Transverse colon (tissue), 4 donors: ENCODE results near the gene HOXB5. TPM values are rescaled to one million over a fixed set of nuclear protein-coding genes. Genes with fewer than 3 reads are reported as not detected.

ENCODE experiments used
- DNase-seq: peaks from one replicate; pipeline ENCODE4 v3.0.0-alpha.2; 2019
- H3K27ac ChIP-seq, 4 donors: fragments of 200-600 bp; sonication (generic); 2 replicates each; pipeline ENCODE4 v1.5.1; 2016 to 2018; ENCODE audit warnings: inconsistent platforms in 4 of 4
- H3K27me3 ChIP-seq: fragments of 200-600 bp; sonication (generic); 2 replicates; pipeline ENCODE4 v1.5.1; 2017; ENCODE audit warnings: inconsistent platforms
- H3K36me3 ChIP-seq, 4 donors: fragments of 200-600 bp; sonication (generic); 2 replicates each; pipeline ENCODE4 v1.5.1; 2017 to 2019; ENCODE audit warnings: inconsistent platforms in 4 of 4
- H3K4me1 ChIP-seq, 4 donors: fragments of 200-600 bp; sonication (generic); 2 replicates each; pipeline ENCODE4 v1.5.1; 2017 to 2020; ENCODE audit warnings: inconsistent platforms in 4 of 4
- H3K4me3 ChIP-seq, 4 donors: fragments of 200-600 bp; sonication (generic); 1 replicate in 1 of 4; 2 replicates in 3 of 4; pipeline versions ENCODE4 v1.5.1 to v1.6.1; 2017 to 2019; ENCODE audit warnings: inconsistent platforms in 4 of 4
- H3K9me3 ChIP-seq, 2 donors: fragments of 200-600 bp; sonication (generic); 2 replicates each; pipeline ENCODE4 v1.5.1; 2017 to 2019; ENCODE audit warnings: inconsistent platforms in 2 of 2
- EP300 ChIP-seq: sonication (generic); formaldehyde crosslinking; IDR thresholded peaks from one replicate; pipeline ENCODE4 v1.6.1; 2017; ENCODE audit warnings: antibody characterized with exemption, low read depth
- POLR2A ChIP-seq: fragments of 450-650 bp; IDR thresholded peaks from one replicate; pipeline ENCODE4 v1.6.1; 2016; ENCODE audit warnings: antibody characterized with exemption, mild to moderate bottlenecking, moderate library complexity
- POLR2AphosphoS5 ChIP-seq, 3 donors: sonication (generic); formaldehyde crosslinking; IDR thresholded peaks; one replicate each; pipeline ENCODE4 v1.6.1; 2016; ENCODE audit warnings: antibody characterized with exemption in 3 of 3
- WGBS, 2 donors: methylation state at CpG; one replicate each; pipeline ENCODE4 v1.1.5; 2018; ENCODE audit warnings: low coverage in 1 of 2; 5-methylcytosine and 5-hydroxymethylcytosine counted together
- in situ Hi-C, 4 donors: fragments of 200-750 bp; cut with MboI; loops; one replicate each; pipeline versions ENCODE4 v1.15.0 to v1.15.1; 2017; ENCODE audit warnings: low sequenced_read_pairs in 3 of 4, low pct_ligation_motif_present in 1 of 4, low pct_unique_long_range_greater_than_20kb in 1 of 4
- intact Hi-C: fragments of 100-400 bp; cut with DNase I; formaldehyde crosslinking; loops from one replicate; pipeline ENCODE4 v1.15.1; 2023; ENCODE audit warnings: low total_unique reads
- total RNA-seq, 4 donors: library from RNA; depleted of rRNA; stranded (reverse); fragments of >200 nt; gene quantifications; one replicate each; pipeline ENCODE4 v1.1.0, GENCODE V29; 2016
- TF ChIP-seq, protein P1 (sequence below), 5 experiments: fragments of 200-600 bp in 3 of 5; fragments of 450-650 bp in 2 of 5; sonication (generic) in 3 of 5; IDR thresholded peaks; 1 replicate in 2 of 5; 2 replicates in 3 of 5; pipeline ENCODE4 v1.5.1; 2016 to 2017; ENCODE audit warnings: antibody characterized with exemption in 5 of 5, inconsistent platforms in 3 of 5, mild to moderate bottlenecking in 2 of 5, moderate library complexity in 1 of 5

The HOXB5 gene
- total RNA-seq, 4 donors from 2014 or later: 10.5 to 35.4 (median 18.7) TPM

DNA sequence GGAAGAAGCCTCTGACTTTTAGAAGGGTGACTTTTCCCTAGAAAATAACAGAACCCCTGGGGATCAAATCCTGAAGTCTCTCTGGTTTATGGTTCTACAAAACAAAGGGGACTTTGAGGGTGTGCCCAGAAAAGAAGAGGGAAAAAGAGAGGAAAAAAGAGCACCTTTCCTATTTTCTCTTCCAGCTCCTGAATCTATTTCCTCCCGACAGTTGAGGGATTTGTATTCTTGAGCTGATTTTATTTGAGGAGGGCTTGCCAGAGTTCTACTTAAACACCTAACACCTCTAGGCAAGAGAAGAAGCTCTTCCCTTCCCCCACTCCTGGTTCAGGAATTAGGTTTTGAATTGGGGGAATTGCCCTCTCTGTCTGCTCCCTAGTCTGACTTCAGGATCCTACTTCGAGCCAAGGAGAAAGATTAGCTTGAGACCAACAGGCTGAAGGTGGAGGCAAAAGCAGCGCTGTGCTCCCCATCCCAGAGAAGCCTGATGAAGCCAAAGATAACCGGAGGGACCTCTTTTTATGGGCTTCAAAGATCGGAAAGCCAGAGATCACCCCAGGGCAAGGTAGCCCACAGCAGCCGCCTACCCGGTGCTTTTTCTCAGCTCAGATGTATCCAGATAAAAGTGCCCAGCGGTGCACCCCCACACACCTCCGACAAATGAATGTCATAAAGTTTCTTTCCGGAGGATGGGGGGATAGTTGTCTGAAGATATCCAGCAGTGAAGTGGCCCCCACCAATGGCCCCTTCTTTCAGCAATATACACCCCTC lies 4.3 kb downstream of the HOXB5 start:
- in situ Hi-C loops: no loop called here
- intact Hi-C loops: no loop called here
- WGBS, 2 donors: 38 to 44% methylated on average over 1 to 10 of the region's 10 CpGs
- Histone ChIP-seq H3K4me3 (peak overlapping the region; percentile 15 to 64 (median 31)), H3K4me1 (peaks cover 2 to 80% (median 37%) of the 10 kb centered on the region in 4 donors), H3K27me3 (no peaks in the 10 kb centered on the region), H3K36me3 (no peaks in the 10 kb centered on the region), H3K9me3 (no peaks in the 10 kb centered on the region), H3K27ac (peak overlapping the region; percentile 89 to 95 (median 92))
- TF ChIP-seq POLR2A (no peak), POLR2AphosphoS5 (IDR thresholded peaks at IDR 0.05) (no peak)
- TF ChIP-seq, protein P1, sequence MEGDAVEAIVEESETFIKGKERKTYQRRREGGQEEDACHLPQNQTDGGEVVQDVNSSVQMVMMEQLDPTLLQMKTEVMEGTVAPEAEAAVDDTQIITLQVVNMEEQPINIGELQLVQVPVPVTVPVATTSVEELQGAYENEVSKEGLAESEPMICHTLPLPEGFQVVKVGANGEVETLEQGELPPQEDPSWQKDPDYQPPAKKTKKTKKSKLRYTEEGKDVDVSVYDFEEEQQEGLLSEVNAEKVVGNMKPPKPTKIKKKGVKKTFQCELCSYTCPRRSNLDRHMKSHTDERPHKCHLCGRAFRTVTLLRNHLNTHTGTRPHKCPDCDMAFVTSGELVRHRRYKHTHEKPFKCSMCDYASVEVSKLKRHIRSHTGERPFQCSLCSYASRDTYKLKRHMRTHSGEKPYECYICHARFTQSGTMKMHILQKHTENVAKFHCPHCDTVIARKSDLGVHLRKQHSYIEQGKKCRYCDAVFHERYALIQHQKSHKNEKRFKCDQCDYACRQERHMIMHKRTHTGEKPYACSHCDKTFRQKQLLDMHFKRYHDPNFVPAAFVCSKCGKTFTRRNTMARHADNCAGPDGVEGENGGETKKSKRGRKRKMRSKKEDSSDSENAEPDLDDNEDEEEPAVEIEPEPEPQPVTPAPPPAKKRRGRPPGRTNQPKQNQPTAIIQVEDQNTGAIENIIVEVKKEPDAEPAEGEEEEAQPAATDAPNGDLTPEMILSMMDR (IDR thresholded peaks at IDR 0.05): no peak
- DNase-seq: no peak

GRCh38 chr17:48588528-48588927 lies 5.1 kb downstream of the HOXB5 start:
- Histone ChIP-seq H3K4me1 (peaks cover 9 to 83% (median 44%) of the 10 kb centered on the region in 4 donors), H3K27ac (peak overlapping the region; percentile 89 to 95 (median 92)), H3K4me3 (peak overlapping the region in 3 of 4 donors; percentile 15 to 64 (median 41)), H3K27me3 (peaks cover under 1% of the 10 kb centered on the region), H3K9me3 (no peaks in the 10 kb centered on the region), H3K36me3 (no peaks in the 10 kb centered on the region)
- in situ Hi-C loops (no loop called here), intact Hi-C loops (no loop called here)
- DNase-seq: no peak
- TF ChIP-seq POLR2A (no peak), EP300 (no peak), POLR2AphosphoS5 (IDR thresholded peaks at IDR 0.05) (no peak)
- TF ChIP-seq, protein P1 (IDR thresholded peaks at IDR 0.05): no peak
- 38 to 55% methylated on average over 1 to 2 of the region's 2 CpGs for WGBS, 2 donors

GRCh38 chr17:48588074-48588415 lies 5.5 kb downstream of the HOXB5 start:
- Histone ChIP-seq H3K4me3 (peak overlapping the region in 3 of 4 donors; percentile 15 to 64 (median 41)), H3K27me3 (peaks cover 3% of the 10 kb centered on the region), H3K4me1 (peaks cover 9 to 84% (median 47%) of the 10 kb centered on the region in 4 donors), H3K9me3 (no peaks in the 10 kb centered on the region), H3K27ac (peak overlapping the region; percentile 89 to 95 (median 92)), H3K36me3 (no peaks in the 10 kb centered on the region)
- intact Hi-C loops (no loop called here), in situ Hi-C loops (no loop called here)
- no peak for DNase-seq
- TF ChIP-seq, protein P1 (IDR thresholded peaks at IDR 0.05): no peak
- TF ChIP-seq POLR2A: no peak
- WGBS, 2 donors: 58% methylated on average over 2 of the region's 2 CpGs; no CpG with 5 or more reads in 1 of the 2 donors

GRCh38 chr17:48587276-48588073 lies 6.1 kb downstream of the HOXB5 start:
- 23 to 45% methylated on average over 3 to 5 of the region's 5 CpGs for WGBS, 2 donors
- peak overlapping the region; percentile 89 to 95 (median 92) for H3K27ac ChIP-seq
- in situ Hi-C loops: no loop called here
- H3K9me3 ChIP-seq: no peaks in the 10 kb centered on the region
- no peaks in the 10 kb centered on the region for H3K36me3 ChIP-seq
- H3K27me3 ChIP-seq: peaks cover 3% of the 10 kb centered on the region
- H3K4me1 ChIP-seq: peaks cover 9 to 83% (median 53%) of the 10 kb centered on the region in 4 donors
- H3K4me3 ChIP-seq: peak overlapping the region in 3 of 4 donors; percentile 38 to 64 (median 41)
- intact Hi-C loops: no loop called here
- TF ChIP-seq, protein P1 (IDR thresholded peaks at IDR 0.05): no peak
- TF ChIP-seq POLR2AphosphoS5 (IDR thresholded peaks at IDR 0.05) (no peak), EP300 (no peak), POLR2A (no peak)
- DNase-seq: no peak
